HEK293 (cell line): ENCODE results near the gene SYNPO.

Source experiments
- CTCF ChIA-PET: fragments of 350-600 bp; formaldehyde crosslinking; extraction: SDS; loops from one replicate; lab custom pipeline; 2021; ENCODE audit warnings: antibody characterized with exemption; lab: Yijun Ruan, JAX
- POLR2A ChIA-PET: fragments of 300-600 bp; formaldehyde crosslinking; extraction: SDS; loops from one replicate; lab custom pipeline; 2020; ENCODE audit warnings: antibody characterized with exemption, inconsistent platforms; lab: Yijun Ruan, JAX
- H3K27ac ChIP-seq: fragments of 200-500 bp; sonication (Bioruptor generic); 2 replicates; pipeline ENCODE4 v1.5.1; 2014; ENCODE audit warnings: low read depth, low read length, control low read depth, inconsistent platforms; ENCODE audit errors: extremely low read depth
- H3K36me3 ChIP-seq, 2 experiments: fragments of 200-500 bp in 1 of 2; sonication (Bioruptor generic) in 1 of 2; 1 replicate in 1 of 2; 2 replicates in 1 of 2; pipeline ENCODE4 v1.5.1; 2014 to 2017; ENCODE audit warnings: inconsistent platforms in 2 of 2, low read length in 2 of 2; ENCODE audit not compliant: control insufficient read depth in 2 of 2, insufficient read depth in 1 of 2
- H3K4me1 ChIP-seq: fragments of 200-500 bp; sonication (Bioruptor generic); 2 replicates; pipeline ENCODE4 v1.5.1; 2014; ENCODE audit warnings: mild to moderate bottlenecking, low read length, inconsistent platforms; ENCODE audit not compliant: control insufficient read depth, insufficient read depth
- H3K4me3 ChIP-seq: 2 replicates; pipeline ENCODE4 v1.5.1; 2011; ENCODE audit warnings: low read depth, mild to moderate bottlenecking, control low read depth, low read length, moderate library complexity
- H3K9me3 ChIP-seq: fragments of 200-500 bp; sonication (Bioruptor generic); 2 replicates; pipeline ENCODE4 v1.5.1; 2014; ENCODE audit warnings: low read depth, low read length, inconsistent platforms; ENCODE audit not compliant: control insufficient read depth, insufficient read depth
- HOXA7 ChIP-seq: sonication (generic); formaldehyde crosslinking; IDR thresholded peaks from 2 replicates; pipeline ENCODE4 v1.8.1; 2022; ENCODE audit warnings: missing genetic modification reagents, borderline replicate concordance
- KLF10 ChIP-seq: fragments of 450-650 bp; IDR thresholded peaks from 2 replicates; pipeline ENCODE4 v1.5.1; 2018; ENCODE audit warnings: missing biosample characterization, mild to moderate bottlenecking, missing genetic modification characterization
- KLF16 ChIP-seq: fragments of 450-650 bp; formaldehyde crosslinking; IDR thresholded peaks from 2 replicates; pipeline ENCODE4 v1.5.1; 2017; ENCODE audit warnings: missing biosample characterization, missing genetic modification characterization
- KLF17 ChIP-seq: fragments of 450-650 bp; formaldehyde crosslinking; IDR thresholded peaks from 2 replicates; pipeline ENCODE4 v1.5.1; 2016; ENCODE audit warnings: missing biosample characterization, missing genetic modification characterization
- OSR2 ChIP-seq: fragments of 450-650 bp; formaldehyde crosslinking; IDR thresholded peaks from 2 replicates; pipeline ENCODE4 v1.5.1; 2016; ENCODE audit warnings: missing biosample characterization, missing genetic modification characterization
- RBAK ChIP-seq: fragments of 450-650 bp; formaldehyde crosslinking; IDR thresholded peaks from 2 replicates; pipeline ENCODE4 v1.5.1; 2016; ENCODE audit warnings: missing biosample characterization, missing genetic modification characterization
- REST ChIP-seq: fragments of 450-650 bp; formaldehyde crosslinking; IDR thresholded peaks from 2 replicates; pipeline ENCODE4 v1.5.1; 2016; ENCODE audit warnings: missing biosample characterization, missing genetic modification characterization
- YY1 ChIP-seq: fragments of 450-650 bp; formaldehyde crosslinking; IDR thresholded peaks from 2 replicates; pipeline ENCODE4 v1.5.1; 2018; ENCODE audit warnings: missing biosample characterization, missing genetic modification characterization
- YY2 ChIP-seq: fragments of 450-650 bp; formaldehyde crosslinking; IDR thresholded peaks from 2 replicates; pipeline ENCODE4 v1.5.1; 2016; ENCODE audit warnings: missing biosample characterization, missing genetic modification characterization
- ZFHX2 ChIP-seq: fragments of 450-650 bp; formaldehyde crosslinking; conservative IDR thresholded peaks from 2 replicates; pipeline ENCODE4 v1.5.1; 2016; ENCODE audit warnings: missing biosample characterization, missing genetic modification characterization
- ZNF148 ChIP-seq: fragments of 450-650 bp; formaldehyde crosslinking; IDR thresholded peaks from 2 replicates; pipeline ENCODE4 v1.5.0; 2017; ENCODE audit warnings: missing biosample characterization, missing genetic modification characterization, borderline replicate concordance
- ZNF174 ChIP-seq: fragments of 450-650 bp; formaldehyde crosslinking; IDR thresholded peaks from 2 replicates; pipeline ENCODE4 v1.5.0; 2017; ENCODE audit warnings: missing biosample characterization, mild to moderate bottlenecking, missing genetic modification characterization
- ZNF202 ChIP-seq: fragments of 450-650 bp; formaldehyde crosslinking; IDR thresholded peaks from 2 replicates; pipeline ENCODE4 v1.5.1; 2016; ENCODE audit warnings: missing biosample characterization, missing genetic modification characterization, borderline replicate concordance
- ZNF214 ChIP-seq: fragments of 450-650 bp; formaldehyde crosslinking; IDR thresholded peaks from 2 replicates; pipeline ENCODE4 v1.5.1; 2017; ENCODE audit warnings: missing biosample characterization, mild to moderate bottlenecking, missing genetic modification characterization, borderline replicate concordance
- ZNF26 ChIP-seq: fragments of 450-650 bp; formaldehyde crosslinking; IDR thresholded peaks from 2 replicates; pipeline ENCODE4 v1.5.1; 2016; ENCODE audit warnings: missing biosample characterization, missing genetic modification characterization
- ZNF266 ChIP-seq: fragments of 450-650 bp; formaldehyde crosslinking; IDR thresholded peaks from 2 replicates; pipeline ENCODE4 v1.5.1; 2016; ENCODE audit warnings: missing biosample characterization, missing genetic modification characterization, low read depth
- ZNF335 ChIP-seq: fragments of 450-650 bp; formaldehyde crosslinking; conservative IDR thresholded peaks from 2 replicates; pipeline ENCODE4 v1.5.1; 2016; ENCODE audit warnings: missing biosample characterization, missing genetic modification characterization
- ZNF341 ChIP-seq: fragments of 450-650 bp; formaldehyde crosslinking; IDR thresholded peaks from 2 replicates; pipeline ENCODE4; 2016; ENCODE audit warnings: low read depth, missing biosample characterization, missing genetic modification characterization
- ZNF48 ChIP-seq: fragments of 450-650 bp; formaldehyde crosslinking; IDR thresholded peaks from 2 replicates; pipeline ENCODE4 v1.5.1; 2016; ENCODE audit warnings: missing biosample characterization, missing genetic modification characterization
- ZNF555 ChIP-seq: fragments of 450-650 bp; formaldehyde crosslinking; conservative IDR thresholded peaks from 2 replicates; pipeline ENCODE4 v1.5.1; 2017; ENCODE audit warnings: missing biosample characterization, mild to moderate bottlenecking, missing genetic modification characterization, inconsistent platforms
- ZNF76 ChIP-seq: fragments of 450-650 bp; formaldehyde crosslinking; IDR thresholded peaks from 2 replicates; pipeline ENCODE4; 2016; ENCODE audit warnings: low read depth, missing biosample characterization, missing genetic modification characterization, borderline replicate concordance
- ZNF791 ChIP-seq: fragments of 450-650 bp; formaldehyde crosslinking; IDR thresholded peaks from 2 replicates; pipeline ENCODE4 v1.5.1; 2016; ENCODE audit warnings: missing biosample characterization, missing genetic modification characterization
- ZSCAN5A ChIP-seq: fragments of 450-650 bp; formaldehyde crosslinking; IDR thresholded peaks from 2 replicates; pipeline ENCODE4 v1.5.1; 2016; ENCODE audit warnings: missing biosample characterization, missing genetic modification characterization

The SYNPO gene

GRCh38 chr5:150700246-150700593 lies 59.8 kb downstream of the SYNPO start:
- Histone ChIP-seq H3K27ac (peak overlapping the region; percentile 90), H3K4me1 (peaks cover 5% of the 10 kb centered on the region), H3K4me3 (peak overlapping the region; percentile 80), H3K9me3 (no peaks in the 10 kb centered on the region), H3K36me3 (peaks cover 33 to 42% of the 10 kb centered on the region in 2 experiments)
- ChIA-PET POLR2A (interaction anchor here (0.8 to 1.9 kb wide), 25 partner anchors 8 to 250 kb away, joined by 3 to 13 read pairs (median 4); partner anchors contain the start of genes DCTN4, MYOZ3 and SMIM3), CTCF (interaction anchor here (0.7 to 2.9 kb wide), 16 partner anchors 9 to 437 kb away, joined by 3 to 14 read pairs (median 4); partner anchors contain the start of genes IRGM, MYOZ3 and SMIM3)
- TF ChIP-seq HOXA7 (CRISPR knock-in tag) (no peak), RBAK (tag by site-specific recombination) (no peak), ZNF791 (tag by site-specific recombination) (no peak), ZNF214 (tag by site-specific recombination) (no peak), ZNF48 (tag by site-specific recombination) (no peak)

GRCh38 chr5:150700594-150701377 lies 60.3 kb downstream of the SYNPO start, which contains the start of gene RBM22:
TSS of gene RBM22 (minus strand) at chr5:150701062. CDS start at chr5:150700985, 77 bp downstream.
- peaks cover 27 to 36% of the 10 kb centered on the region in 2 experiments for H3K36me3 ChIP-seq
- H3K9me3 ChIP-seq = no peaks in the 10 kb centered on the region
- H3K27ac ChIP-seq = peak within 1 kb of the TSS; percentile 90
- ChIA-PET POLR2A (interaction anchor here (0.6 to 1.9 kb wide), 33 partner anchors 8 to 413 kb away, joined by 3 to 13 read pairs (median 3); partner anchors contain the start of genes DCTN4, MYOZ3 and SMIM3), CTCF (interaction anchor here (0.5 to 2.9 kb wide), 18 partner anchors 8 to 339 kb away, joined by 3 to 14 read pairs (median 4); partner anchors contain the start of genes IRGM, MYOZ3 and SMIM3)
- H3K4me1 ChIP-seq = peaks cover 2% of the 10 kb centered on the region
- H3K4me3 ChIP-seq = peak within 1 kb of the TSS; percentile 80
- TF ChIP-seq YY1 = peak; percentile 93
- peak; percentile 82 for TF ChIP-seq YY2
- TF ChIP-seq KLF10 (tag by site-specific recombination) = 0 out of 2 replicates have a peak, but pooled peaks have one; percentile 43
- TF ChIP-seq ZNF174 (tag by site-specific recombination) = no peak
- TF ChIP-seq ZNF202 (tag by site-specific recombination) = no peak
- TF ChIP-seq ZNF555 = no peak
- TF ChIP-seq ZNF341 (tag by site-specific recombination) = peak; percentile 58; the same call in 1 of the 2 replicates
- no peak for TF ChIP-seq ZNF148 (tag by site-specific recombination)
- TF ChIP-seq OSR2 (tag by site-specific recombination) = peak; percentile 64
- TF ChIP-seq REST (tag by site-specific recombination) = peak; percentile 56; the same call in 1 of the 2 replicates
- no peak for TF ChIP-seq ZNF266 (tag by site-specific recombination)
- peak; percentile 71; the same call in 1 of the 2 replicates for TF ChIP-seq ZSCAN5A
- peak; percentile 99 for TF ChIP-seq ZNF335 (tag by site-specific recombination)
- no peak for TF ChIP-seq ZNF26 (tag by site-specific recombination)
- 0 out of 2 replicates have a peak, but pooled peaks have one; percentile 25 for TF ChIP-seq KLF17 (tag by site-specific recombination)
- no peak for TF ChIP-seq KLF16 (tag by site-specific recombination)
- TF ChIP-seq ZFHX2 (tag by site-specific recombination) = peak; percentile 32; the same call in 1 of the 2 replicates
- peak; percentile 92 for TF ChIP-seq ZNF76 (tag by site-specific recombination)
